GM23248 (cell line): ENCODE measurements around the gene VSIG1. TPM values are rescaled to one million over a fixed set of nuclear protein-coding genes. Genes with fewer than 3 reads are reported as not detected.

Experiments used
- DNase-seq: peaks from one replicate; pipeline ENCODE4 v3.0.0-alpha.2; 2015
- H2AFZ ChIP-seq: fragments of 200-600 bp; sonication (generic); 2 replicates; pipeline ENCODE4 v1.6.1; 2016; ENCODE audit warnings: antibody characterized with exemption
- H3F3A ChIP-seq: fragments of 200-600 bp; sonication (generic); 2 replicates; pipeline ENCODE4 v1.6.1; 2016; ENCODE audit warnings: mild to moderate bottlenecking, antibody characterized with exemption, mixed run types; ENCODE audit not compliant: insufficient read depth
- H3K27ac ChIP-seq: fragments of 200-600 bp; sonication (generic); 2 replicates; pipeline ENCODE4 v1.5.1; 2016; ENCODE audit warnings: mild to moderate bottlenecking
- H3K27me3 ChIP-seq: fragments of 200-600 bp; sonication (generic); replicated peaks from 2 replicates; pipeline ENCODE4 v1.6.1; 2016; ENCODE audit warnings: mild to moderate bottlenecking; ENCODE audit not compliant: insufficient read depth
- H3K36me3 ChIP-seq: fragments of 200-600 bp; sonication (generic); 2 replicates; pipeline ENCODE4 v1.6.1; 2016; ENCODE audit warnings: low read depth, mild to moderate bottlenecking
- H3K4me1 ChIP-seq: fragments of 200-600 bp; sonication (generic); 2 replicates; pipeline ENCODE4 v1.6.1; 2016; ENCODE audit warnings: mild to moderate bottlenecking; ENCODE audit not compliant: insufficient read depth
- H3K4me2 ChIP-seq: fragments of 200-600 bp; sonication (generic); one replicate; pipeline ENCODE4 v1.6.1; 2016; ENCODE audit warnings: mild to moderate bottlenecking; ENCODE audit not compliant: unreplicated experiment
- H3K4me3 ChIP-seq: fragments of 200-600 bp; sonication (generic); 2 replicates; pipeline ENCODE4 v1.5.1; 2016; ENCODE audit warnings: mild to moderate bottlenecking
- H3K79me2 ChIP-seq: fragments of 200-600 bp; sonication (generic); 2 replicates; pipeline ENCODE4 v1.6.1; 2016; ENCODE audit warnings: mild to moderate bottlenecking; ENCODE audit not compliant: insufficient read depth
- H3K9ac ChIP-seq: fragments of 200-600 bp; sonication (generic); 2 replicates; pipeline ENCODE4 v1.6.1; 2016; ENCODE audit warnings: mild to moderate bottlenecking
- H3K9me2 ChIP-seq: fragments of 200-600 bp; sonication (generic); 2 replicates; pipeline ENCODE4 v1.6.1; 2016; ENCODE audit warnings: mixed run types, mild to moderate bottlenecking, moderate library complexity; ENCODE audit not compliant: insufficient read depth
- H3K9me3 ChIP-seq: fragments of 200-600 bp; sonication (generic); one replicate; pipeline ENCODE4 v1.6.1; 2017; ENCODE audit warnings: low read depth
- H4K20me1 ChIP-seq: fragments of 200-600 bp; sonication (generic); 2 replicates; pipeline ENCODE4 v1.6.0; 2016; ENCODE audit not compliant: insufficient read depth
- EZH2 ChIP-seq: fragments of 200-600 bp; sonication (generic); IDR thresholded peaks from 2 replicates; pipeline ENCODE4 v1.6.1; 2018; ENCODE audit warnings: antibody characterized with exemption, mild to moderate bottlenecking; ENCODE audit not compliant: insufficient read depth, poor library complexity, severe bottlenecking
- EZH2phosphoT487 ChIP-seq: fragments of 200-600 bp; sonication (generic); IDR thresholded peaks from 2 replicates; pipeline ENCODE4 v1.6.1; 2018; ENCODE audit warnings: antibody characterized with exemption, moderate library complexity, mild to moderate bottlenecking, low read depth; ENCODE audit not compliant: insufficient read depth
- WGBS, 2 experiments: methylation state at CpG; one replicate each; pipeline ENCODE4 v1.1.6; 2015 to 2017; ENCODE audit warnings: low lambda C conversion rate in 2 of 2, low coverage in 1 of 2; ENCODE audit errors: missing lambda C conversion rate in 2 of 2; 5-methylcytosine and 5-hydroxymethylcytosine counted together
- in situ Hi-C: fragments of 300-500 bp; cut with MboI; formaldehyde crosslinking; loops from 2 replicates; pipeline ENCODE4 v1.15.0; 2020
- polyA plus RNA-seq: library from polyadenylated mRNA; unstranded; fragments of >200 nt; fragmentation: Nextera tagmentation; extraction: Ambion mirVana; gene quantifications from 2 replicates; pipeline ENCODE4 v1.2.1, GENCODE V29; 2016
- total RNA-seq: library from RNA; depleted of rRNA; stranded (reverse); fragments of >200 nt; shearing (Covaris generic); gene quantifications from 2 replicates; pipeline ENCODE4 v1.2.3, GENCODE V29; 2014; rRNA removed

Gene VSIG1
- total and polyA plus RNA-seq, 2 experiments from 2014 or later, result not detected

- no peaks in the 10 kb centered on the region for H3K27me3 ChIP-seq
- in situ Hi-C loops, result no loop called here
- no peaks in the 10 kb centered on the region for H3K9me3 ChIP-seq
- H2AFZ ChIP-seq, result no peak overlapping the region
- no peaks in the 10 kb centered on the region for H4K20me1 ChIP-seq
- H3F3A ChIP-seq, result no peaks in the 10 kb centered on the region
- H3K4me2 ChIP-seq, result no peak overlapping the region
- TF ChIP-seq EZH2phosphoT487 (no peak), EZH2 (no peak)
- no peaks in the 10 kb centered on the region for H3K79me2 ChIP-seq
- H3K4me1 ChIP-seq, result peaks cover 13% of the 10 kb centered on the region
- H3K9ac ChIP-seq, result no peak overlapping the region
- no peak overlapping the region for H3K27ac ChIP-seq
- H3K4me3 ChIP-seq, result no peak overlapping the region
- no peaks in the 10 kb centered on the region for H3K36me3 ChIP-seq
- DNase-seq, result no peak
- H3K9me2 ChIP-seq, result no peaks in the 10 kb centered on the region
- 95% methylated on average over 2 of the region's 2 CpGs for WGBS, 2 experiments
Observed at GRCh38 chrX:108126661-108127060, 81.8 kb downstream of the VSIG1 start.

- H3K4me3 ChIP-seq, result no peak overlapping the region
- H3K27ac ChIP-seq, result no peak overlapping the region
Observed at GRCh38 chrX:108127152-108127551, 82.3 kb downstream of the VSIG1 start.

More at GRCh38 chrX:108127152-108127551, 82.3 kb downstream of the VSIG1 start:
- no peaks in the 10 kb centered on the region for H3K36me3 ChIP-seq
- H2AFZ ChIP-seq, result no peak overlapping the region
- H3K79me2 ChIP-seq, result no peaks in the 10 kb centered on the region
- no peaks in the 10 kb centered on the region for H3K9me3 ChIP-seq
- no peak for TF ChIP-seq EZH2phosphoT487
- no peak for TF ChIP-seq EZH2
- no peaks in the 10 kb centered on the region for H3F3A ChIP-seq
- H3K27me3 ChIP-seq, result no peaks in the 10 kb centered on the region
- in situ Hi-C loops, result no loop called here
- 98 to 99% methylated on average over 4 of the region's 4 CpGs for WGBS, 2 experiments
- H3K4me1 ChIP-seq, result peaks cover 13% of the 10 kb centered on the region
- H4K20me1 ChIP-seq, result no peaks in the 10 kb centered on the region
- no peak for DNase-seq
- no peak overlapping the region for H3K4me2 ChIP-seq
- H3K9ac ChIP-seq, result no peak overlapping the region
- no peaks in the 10 kb centered on the region for H3K9me2 ChIP-seq

Other genes starting within 250 kb of the VSIG1 start
- 8.9 and 16.1 TPM in 2 replicates for gene MID2, start 219.2 kb upstream of the VSIG1 start, total RNA-seq
- 5.4 and 5.7 TPM in 2 replicates for gene MID2, start 219.2 kb upstream of the VSIG1 start, polyA plus RNA-seq
- not detected in 2 replicates for gene TEX13B, start 62.7 kb upstream of the VSIG1 start, total RNA-seq
- gene TEX13B, start 62.7 kb upstream of the VSIG1 start, polyA plus RNA-seq, result not detected in 2 replicates
- 70.5 and 94.5 TPM in 2 replicates for gene PSMD10, start 46.5 kb downstream of the VSIG1 start, total RNA-seq
- gene PSMD10, start 46.5 kb downstream of the VSIG1 start, polyA plus RNA-seq, result 68.2 and 71.0 TPM in 2 replicates
- 6.3 and 8.2 TPM in 2 replicates for gene ATG4A, start 46.7 kb downstream of the VSIG1 start, total RNA-seq
- gene ATG4A, start 46.7 kb downstream of the VSIG1 start, polyA plus RNA-seq, result 8.9 and 11.5 TPM in 2 replicates